Posterior vena cava (tissue), 2 donors: ENCODE measurements around the gene C17orf50. TPM values are rescaled to one million over a fixed set of nuclear protein-coding genes. Genes with fewer than 3 reads are reported as not detected.

Experiments used
- DNase-seq: peaks from one replicate; pipeline ENCODE4 v3.0.0-alpha.2; 2020; ENCODE audit warnings: low spot score
- intact Hi-C, 2 donors: fragments of 100-400 bp; cut with DNase I; formaldehyde crosslinking; loops; one replicate each; pipeline versions ENCODE4 v1.14.1 to v1.14.2; 2022 to 2023
- long read RNA-seq, 2 donors: library from polyadenylated mRNA; unstranded; transcript quantifications; one replicate each; pipeline ENCODE4 v2.0.0, GENCODE V29; 2020 to 2021
- total RNA-seq, 2 donors: library from RNA; stranded (reverse); fragmentation: NEBNext Ultra II Directional; extraction: Animal tissue kit (Norgen Biotek cat#: 25700); gene quantifications; one replicate each; pipeline ENCODE4 v1.2.1, GENCODE V29; 2021
- donor health status: DM: yes; HTN: yes; CAD: no.
- donor health status: DM: yes; HTN: yes; CAD: no.

C17orf50 gene
- total RNA-seq, result not detected
- long read RNA-seq, donor 1, result 0 reads
- long read RNA-seq, donor 2, result 0 reads

GRCh38 chr17:35760587-35760986, at the start of gene C17orf50:
Gene C17orf50 (plus strand): TSS chr17:35760887. CDS start chr17:35760942, 55 bp downstream.
- intact Hi-C loops, result no loop called here
- no peak for DNase-seq

DNA sequence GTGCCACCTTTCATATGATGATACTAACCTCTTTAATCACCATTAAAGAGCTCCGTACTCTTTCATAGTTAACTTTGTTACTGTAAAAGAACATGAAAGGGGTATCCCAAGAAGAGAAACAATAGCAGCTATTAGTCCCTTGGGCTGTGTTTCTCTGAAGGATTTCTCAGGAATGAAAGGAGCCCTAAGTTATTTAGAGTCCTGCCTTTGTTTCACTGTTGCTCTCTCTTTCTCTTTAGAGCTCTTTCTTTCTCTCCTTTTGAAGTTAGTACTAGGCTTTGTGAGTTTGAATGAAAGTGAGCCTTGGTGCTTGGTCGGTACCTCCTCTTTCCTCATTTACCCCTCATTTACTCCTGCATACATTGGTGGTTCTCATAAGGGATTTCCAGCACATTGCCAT, 49.7 kb upstream of the C17orf50 start:
- intact Hi-C loops, result no loop called here
- no peak for DNase-seq

- intact Hi-C loops, result no loop called here
- DNase-seq, result no peak
Observed at GRCh38 chr17:35713069-35713728, 47.5 kb upstream of the C17orf50 start.

DNA sequence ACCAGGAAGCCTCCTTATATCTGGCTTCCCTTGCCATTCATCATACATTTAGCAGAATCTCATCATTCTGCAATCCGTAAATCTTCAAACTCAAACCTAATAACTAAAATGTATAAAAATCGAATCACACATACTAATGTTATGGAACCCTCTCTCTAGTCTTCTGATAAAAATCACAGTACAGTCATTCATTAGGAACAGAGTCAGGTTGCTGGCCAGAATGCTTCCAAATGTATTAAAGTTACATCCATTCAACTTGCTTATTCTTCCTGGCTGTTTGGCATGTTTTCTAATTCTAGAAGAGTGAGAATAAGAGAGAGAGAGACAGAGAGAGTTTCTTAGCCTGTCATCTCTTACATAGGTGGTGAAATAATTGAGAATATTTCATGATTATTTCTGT, 45.7 kb upstream of the C17orf50 start:
- intact Hi-C loops, result no loop called here

DNA sequence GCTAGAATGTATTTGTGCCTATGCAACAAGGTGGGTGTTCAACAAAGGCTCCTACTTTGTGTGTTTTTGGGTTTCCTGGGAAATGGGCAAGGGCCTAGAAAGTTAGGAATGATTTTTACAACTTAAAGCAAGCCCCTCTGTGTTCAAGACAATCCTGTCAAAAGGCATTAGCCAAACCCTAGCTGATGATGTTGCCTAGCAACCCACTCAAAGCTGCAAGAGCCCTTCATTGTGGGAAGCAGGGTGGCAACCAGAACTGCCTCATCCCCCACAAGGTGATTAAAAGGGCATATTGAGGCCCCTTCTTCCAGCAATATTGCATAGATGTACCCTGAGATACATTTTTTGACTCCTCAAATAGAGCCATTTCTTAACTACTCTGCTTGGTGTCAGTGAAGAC, 45.3 kb upstream of the C17orf50 start:
- DNase-seq, result no peak
- intact Hi-C loops, result no loop called here

More for the DNA sequence above, 45.7 kb upstream of the C17orf50 start:
- no peak for DNase-seq

GRCh38 chr17:35716173-35716572, 44.5 kb upstream of the C17orf50 start:
- DNase-seq, result no peak
- intact Hi-C loops, result no loop called here

DNA sequence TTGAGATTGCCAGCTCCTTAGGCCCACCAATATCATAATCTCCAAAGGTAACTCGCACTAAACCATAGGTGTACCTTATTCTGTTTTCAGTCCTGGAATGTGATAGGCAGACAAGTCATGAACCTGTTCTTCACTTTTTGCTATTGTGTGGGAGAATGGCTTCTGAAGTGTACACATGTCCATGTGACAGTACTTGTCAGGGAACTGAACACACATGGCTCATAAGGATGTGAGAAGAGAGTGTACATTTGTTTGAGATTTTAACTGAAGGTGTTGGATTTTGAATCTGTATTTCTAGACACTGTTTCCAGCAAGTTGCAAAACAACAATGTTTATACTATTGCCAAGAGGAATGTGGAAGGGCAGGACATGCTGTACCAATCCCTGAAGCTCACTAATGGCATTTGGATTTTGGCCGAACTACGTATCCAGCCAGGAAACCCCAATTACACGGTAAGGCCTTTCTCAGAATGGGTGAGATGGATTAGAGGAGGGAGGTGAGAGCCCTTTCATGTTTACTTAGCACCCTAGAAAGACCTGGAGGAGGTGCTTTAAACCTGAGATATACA, 43.7 kb upstream of the C17orf50 start:
- intact Hi-C loops, result no loop called here
- DNase-seq, result no peak

DNA sequence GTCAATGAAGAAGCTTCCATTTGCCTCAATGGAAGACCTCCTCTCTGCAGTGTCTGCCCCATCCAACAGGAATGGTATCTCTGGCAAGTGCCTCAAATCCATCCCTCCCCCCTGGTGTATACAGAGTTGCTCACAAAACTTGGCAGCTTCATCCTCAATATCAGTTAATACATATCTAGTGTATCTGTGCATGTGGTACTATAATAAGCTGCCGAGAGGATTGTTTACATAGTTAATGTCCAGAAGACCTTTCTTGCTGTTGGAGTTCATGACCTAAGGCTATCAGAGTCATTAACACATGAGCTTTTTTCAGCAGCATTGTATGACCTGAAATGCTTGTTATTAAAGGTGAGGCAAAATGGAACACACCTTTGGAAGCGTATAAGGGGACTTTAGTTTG, 43.2 kb upstream of the C17orf50 start:
- intact Hi-C loops, result no loop called here

GRCh38 chr17:35723735-35724134, 37.0 kb upstream of the C17orf50 start:
- intact Hi-C loops, result no loop called here
- DNase-seq, result no peak

More for the DNA sequence above, 43.2 kb upstream of the C17orf50 start:
- DNase-seq, result no peak

DNA sequence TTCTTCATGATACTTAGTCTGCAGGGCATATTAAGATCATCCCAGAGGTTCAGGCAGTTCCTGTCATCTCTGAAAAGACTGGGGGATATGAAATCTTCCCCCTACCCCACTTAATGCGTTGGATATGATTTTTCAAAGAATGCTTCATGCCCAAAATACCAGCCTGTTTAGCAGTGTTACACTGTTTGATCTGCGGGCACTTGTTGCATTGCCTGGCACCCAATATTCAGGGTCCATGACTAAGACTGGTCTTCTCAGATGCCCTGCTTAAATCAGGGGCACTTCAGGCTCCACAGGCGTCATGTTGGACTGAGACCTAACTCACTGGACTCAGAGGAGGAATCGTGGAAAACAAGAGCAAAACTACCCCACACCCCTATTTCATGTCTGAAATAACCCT, 35.6 kb upstream of the C17orf50 start:
- intact Hi-C loops, result no loop called here
- DNase-seq, result no peak

DNA sequence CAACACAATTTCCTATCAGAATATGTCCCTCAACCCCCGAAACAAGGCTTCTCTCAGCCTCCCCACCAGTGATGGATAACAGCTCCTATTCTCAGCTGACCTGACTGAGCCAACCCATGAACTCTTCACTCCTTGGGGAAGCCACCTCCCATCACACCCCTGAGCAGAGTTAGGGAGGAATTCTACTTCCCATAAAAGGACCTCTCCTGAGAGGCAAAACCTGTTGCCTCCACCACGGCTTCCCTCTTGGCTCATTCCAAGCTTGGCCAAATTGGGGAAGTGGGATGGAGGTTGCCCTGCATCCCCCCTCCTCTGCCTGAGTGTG, 34.9 kb upstream of the C17orf50 start:
- no peak for DNase-seq
- intact Hi-C loops, result no loop called here

- intact Hi-C loops, result no loop called here
- peak; percentile 91 for DNase-seq
Observed at GRCh38 chr17:35726127-35726952, 34.3 kb upstream of the C17orf50 start.

GRCh38 chr17:35726953-35727460, 33.7 kb upstream of the C17orf50 start:
- intact Hi-C loops, result no loop called here
- DNase-seq, result no peak

DNA sequence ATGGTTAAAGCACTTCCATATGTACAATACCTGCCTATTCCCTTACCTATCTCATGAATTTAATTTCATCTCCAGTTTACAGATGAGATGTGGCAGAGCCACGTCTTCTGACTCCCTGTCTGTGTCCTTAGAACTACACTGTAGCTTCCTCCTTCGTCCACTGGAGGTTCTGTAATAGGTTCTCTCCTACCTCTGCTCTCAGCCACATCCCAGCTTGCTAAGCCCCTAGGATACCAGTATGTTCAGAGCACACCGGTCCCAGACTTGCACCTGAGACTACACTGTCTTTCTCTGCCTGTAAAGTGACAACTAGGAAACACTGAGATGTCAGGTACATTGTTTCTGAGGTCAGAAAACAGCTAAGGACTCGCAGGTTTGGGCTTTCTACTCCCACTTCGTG, 33.1 kb upstream of the C17orf50 start:
- intact Hi-C loops, result no loop called here
- no peak for DNase-seq

DNA sequence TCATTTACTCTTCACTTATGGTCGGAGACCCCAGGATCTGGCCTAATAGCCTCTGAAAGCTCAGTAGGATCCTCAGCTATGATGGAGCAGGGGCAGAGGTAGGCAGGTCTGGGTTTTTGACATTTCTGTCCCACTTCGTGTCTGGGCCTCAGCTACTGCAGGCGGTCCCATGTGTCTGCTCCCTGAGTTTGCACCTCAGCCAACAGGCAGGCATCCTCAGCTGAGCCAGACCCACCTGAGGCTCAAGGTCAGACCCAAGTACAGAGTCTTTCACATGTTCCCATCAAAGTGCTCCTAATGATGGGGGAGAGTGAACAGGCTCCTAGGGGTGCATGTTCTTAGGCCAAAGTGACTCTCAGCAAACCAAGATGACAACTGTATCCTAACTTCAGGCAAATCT, 32.1 kb upstream of the C17orf50 start:
- intact Hi-C loops, result no loop called here
- DNase-seq, result no peak

- intact Hi-C loops, result no loop called here
Observed at GRCh38 chr17:35729405-35729833, 31.3 kb upstream of the C17orf50 start.

GRCh38 chr17:35730400-35731005, 30.2 kb upstream of the C17orf50 start:
- DNase-seq, result no peak
- intact Hi-C loops, result no loop called here

More at GRCh38 chr17:35729405-35729833, 31.3 kb upstream of the C17orf50 start:
- no peak for DNase-seq

DNA sequence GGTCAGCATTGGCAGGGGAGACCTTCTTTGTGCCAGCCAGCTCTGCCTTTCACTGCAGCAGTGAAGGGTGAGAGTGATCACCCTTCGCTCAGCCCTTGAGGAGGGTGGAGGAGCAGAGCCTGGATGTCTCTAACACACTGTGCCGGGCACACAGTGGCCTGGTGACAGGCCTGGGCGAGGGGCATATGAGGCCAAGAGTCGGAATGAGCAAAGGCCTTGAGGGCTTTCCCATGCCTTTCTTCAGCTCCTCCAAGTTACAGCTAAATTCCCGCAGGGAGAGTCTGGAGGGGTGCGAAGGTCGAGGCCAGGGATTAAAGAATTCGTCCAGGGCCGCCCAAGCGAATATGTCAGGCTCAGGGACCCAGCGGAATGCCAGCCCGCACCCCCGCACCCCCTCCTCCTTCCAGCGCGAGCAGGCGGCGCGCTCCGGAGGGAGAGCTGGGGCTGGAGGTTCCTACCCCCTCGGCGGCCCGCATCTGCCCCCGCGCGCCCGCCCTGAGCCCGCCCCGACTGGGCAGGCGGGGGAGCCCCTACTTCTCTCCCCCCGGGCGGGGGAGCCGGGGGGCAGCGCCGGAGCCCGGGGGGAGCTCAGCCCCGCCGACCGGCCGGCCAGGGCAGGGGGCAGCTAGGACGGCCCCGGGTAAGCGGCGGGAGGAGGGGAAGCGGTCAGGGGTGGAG, 29.3 kb upstream of the C17orf50 start, which contains the start of gene RASL10B:
TSS of gene RASL10B (plus strand) at position 401 of the 678 bp plus-strand sequence. CDS start 3,546 bp downstream, outside the sequence.
- DNase-seq, result peak; percentile 86
- intact Hi-C loops, result no loop called here
